Smooth muscle cell (in vitro differentiated cells): ENCODE results near the gene PAPOLB. TPM values are rescaled to one million over a fixed set of nuclear protein-coding genes. Genes with fewer than 3 reads are reported as not detected.

Source experiments
- DNase-seq: peaks from one replicate; lab custom pipeline; 2025; ENCODE audit not compliant: unreplicated experiment; lab: John Stamatoyannopoulos, UW
- H2AFZ ChIP-seq: fragments of 200-600 bp; sonication (generic); 2 replicates; pipeline ENCODE4 v1.6.0; 2016; ENCODE audit warnings: antibody characterized with exemption, low read depth, mild to moderate bottlenecking
- H3F3A ChIP-seq: fragments of 200-600 bp; sonication (generic); 2 replicates; pipeline ENCODE4 v1.6.0; 2017; ENCODE audit warnings: antibody characterized with exemption, low read depth
- H3K27ac ChIP-seq: fragments of 200-600 bp; sonication (generic); 2 replicates; pipeline ENCODE4 v1.5.1; 2016; ENCODE audit warnings: low read depth, mild to moderate bottlenecking
- H3K27me3 ChIP-seq: fragments of 200-600 bp; sonication (generic); 2 replicates; pipeline ENCODE4 v1.6.1; 2016; ENCODE audit warnings: low read depth, mild to moderate bottlenecking
- H3K36me3 ChIP-seq: fragments of 200-600 bp; sonication (generic); 2 replicates; pipeline ENCODE4 v1.5.1; 2016; ENCODE audit warnings: low read depth
- H3K4me1 ChIP-seq: fragments of 200-600 bp; sonication (generic); 2 replicates; pipeline ENCODE4 v1.5.1; 2016; ENCODE audit warnings: low read depth
- H3K4me2 ChIP-seq: fragments of 200-600 bp; sonication (generic); 2 replicates; pipeline ENCODE4 v1.6.0; 2016; ENCODE audit warnings: mild to moderate bottlenecking
- H3K4me3 ChIP-seq: fragments of 200-600 bp; sonication (generic); 2 replicates; pipeline ENCODE4 v1.5.1; 2016; ENCODE audit warnings: mild to moderate bottlenecking
- H3K79me2 ChIP-seq: fragments of 200-600 bp; sonication (generic); 2 replicates; pipeline ENCODE4 v1.6.0; 2016; ENCODE audit warnings: low read depth, mild to moderate bottlenecking
- H3K9ac ChIP-seq: fragments of 200-600 bp; sonication (generic); 2 replicates; pipeline ENCODE4 v1.6.0; 2016; ENCODE audit warnings: low read depth
- H3K9me3 ChIP-seq: fragments of 200-600 bp; sonication (generic); replicated peaks from 2 replicates; pipeline ENCODE4 v1.5.1; 2016; ENCODE audit warnings: low read depth
- H4K20me1 ChIP-seq: fragments of 200-600 bp; sonication (generic); 2 replicates; pipeline ENCODE4 v1.6.0; 2016; ENCODE audit warnings: low read depth
- CTCF ChIP-seq: fragments of 200-600 bp; sonication (generic); IDR thresholded peaks from 2 replicates; pipeline ENCODE4 v1.5.1; 2017; ENCODE audit warnings: borderline replicate concordance, mild to moderate bottlenecking, antibody characterized with exemption; ENCODE audit not compliant: insufficient read depth, poor library complexity, severe bottlenecking
- whole genome bisulfite sequencing: methylation state at CpG from one replicate; pipeline ENCODE4 v1.1.7; 2016; ENCODE audit warnings: low lambda C conversion rate; 5-methylcytosine and 5-hydroxymethylcytosine counted together
- polyA plus RNA-seq: library from polyadenylated mRNA; unstranded; fragments of >200 nt; fragmentation: Nextera tagmentation; extraction: Ambion mirVana; gene quantifications from 2 replicates; pipeline ENCODE4 v1.2.1, GENCODE V29; 2016
- small RNA-seq: library from RNA; depleted of rRNA; stranded (forward); fragments of <200 nt; gene quantifications from one replicate; pipeline ENCODE3, GENCODE V24; 2014
- total RNA-seq: library from RNA; depleted of rRNA; stranded (reverse); fragments of >200 nt; gene quantifications from 2 replicates; pipeline ENCODE4 v1.2.3, GENCODE V29; 2014

The PAPOLB gene
- total and polyA plus RNA-seq, 2 experiments from 2014 or later: 0.18 TPM; not detected in 1

- no peaks in the 10 kb centered on the region for H3K79me2 ChIP-seq
- no peak for TF ChIP-seq CTCF
- H3K27me3 ChIP-seq: no peaks in the 10 kb centered on the region
- no peaks in the 10 kb centered on the region for H3K9me3 ChIP-seq
- H2AFZ ChIP-seq: no peak overlapping the region
- no peak overlapping the region for H3K4me2 ChIP-seq
- H3F3A ChIP-seq: no peaks in the 10 kb centered on the region
- no peaks in the 10 kb centered on the region for H4K20me1 ChIP-seq
- H3K4me1 ChIP-seq: no peaks in the 10 kb centered on the region
- DNase-seq: no peak
- no peak overlapping the region for H3K4me3 ChIP-seq
- WGBS: 93% methylated on average over 10 of the region's 37 CpGs
- no peaks in the 10 kb centered on the region for H3K36me3 ChIP-seq
- H3K27ac ChIP-seq: no peak overlapping the region
- no peak overlapping the region for H3K9ac ChIP-seq
Measured at GRCh38 chr7:4808565-4808964, 53.3 kb downstream of the PAPOLB start.

GRCh38 chr7:4808026-4808425 is 53.8 kb downstream of the PAPOLB start:
- TF ChIP-seq CTCF: no peak
- Histone ChIP-seq H3K9ac (no peak overlapping the region), H3K9me3 (no peaks in the 10 kb centered on the region), H3F3A (no peaks in the 10 kb centered on the region), H2AFZ (no peak overlapping the region), H3K27ac (no peak overlapping the region), H3K4me3 (no peak overlapping the region), H4K20me1 (no peaks in the 10 kb centered on the region), H3K36me3 (no peaks in the 10 kb centered on the region), H3K27me3 (no peaks in the 10 kb centered on the region), H3K4me2 (no peak overlapping the region), H3K79me2 (no peaks in the 10 kb centered on the region), H3K4me1 (no peaks in the 10 kb centered on the region)
- WGBS: 76% methylated on average over 3 of the region's 5 CpGs
- no peak for DNase-seq

Small RNA genes within 50 kb of the gene (small RNA-seq; reads per million reads assigned to genes)
- gene RF00019: not detected

Other genes with a start within 250 kb of the PAPOLB start
- 10.4 and 11.6 TPM in 2 replicates for gene FOXK1, start 179.7 kb downstream of the PAPOLB start, total RNA-seq
- gene FOXK1, start 179.7 kb downstream of the PAPOLB start, polyA plus RNA-seq: 6.0 and 8.5 TPM in 2 replicates
- 16.6 and 24.6 TPM in 2 replicates for gene AP5Z1, start 86.4 kb downstream of the PAPOLB start, total RNA-seq
- gene AP5Z1, start 86.4 kb downstream of the PAPOLB start, polyA plus RNA-seq: 37.6 and 48.2 TPM in 2 replicates
- 4.1 and 4.7 TPM in 2 replicates for gene RADIL, start 21.7 kb upstream of the PAPOLB start, total RNA-seq
- 8.0 and 10.7 TPM in 2 replicates for gene RADIL, start 21.7 kb upstream of the PAPOLB start, polyA plus RNA-seq
- gene MMD2, start 97.2 kb upstream of the PAPOLB start, total RNA-seq: not detected in 2 replicates
- gene MMD2, start 97.2 kb upstream of the PAPOLB start, polyA plus RNA-seq: not detected in 2 replicates
- gene RBAK, start 183.8 kb upstream of the PAPOLB start, total RNA-seq: 13.1 and 13.8 TPM in 2 replicates
- 2.6 and 4.6 TPM in 2 replicates for gene RBAK, start 183.8 kb upstream of the PAPOLB start, polyA plus RNA-seq